H9 (cell line): Measurements from ENCODE around the gene ZFP92. TPM values are rescaled to one million over a fixed set of nuclear protein-coding genes. Genes with fewer than 3 reads are reported as not detected.

Experiments
- DNase-seq: peaks from one replicate; pipeline ENCODE4 v3.0.0-alpha.2; 2017
- H2AFZ ChIP-seq: one replicate; pipeline ENCODE4 v1.6.1; 2013; ENCODE audit warnings: mild to moderate bottlenecking, low read length, control low read depth, moderate library complexity
- H2AK5ac ChIP-seq: 2 replicates; pipeline ENCODE4 v1.6.1; 2013; ENCODE audit warnings: low read length, control low read depth, mixed read lengths; ENCODE audit not compliant: insufficient read length
- H2BK120ac ChIP-seq: one replicate; pipeline ENCODE4 v1.6.1; 2013; ENCODE audit warnings: low read depth, mild to moderate bottlenecking, low read length, control low read depth, inconsistent platforms; ENCODE audit not compliant: poor library complexity, severe bottlenecking
- H2BK12ac ChIP-seq: 2 replicates; pipeline ENCODE4 v1.6.1; 2013; ENCODE audit warnings: low read length, control low read depth, mixed read lengths, low read depth; ENCODE audit not compliant: insufficient read length
- H2BK15ac ChIP-seq: 2 replicates; pipeline ENCODE4 v1.6.1; 2013; ENCODE audit warnings: low read depth, low read length, control low read depth
- H2BK20ac ChIP-seq: one replicate; pipeline ENCODE4 v1.6.1; 2013; ENCODE audit warnings: low read depth, mild to moderate bottlenecking, low read length, control low read depth, inconsistent platforms; ENCODE audit not compliant: poor library complexity, severe bottlenecking
- H2BK5ac ChIP-seq: 2 replicates; pipeline ENCODE4 v1.6.1; 2013; ENCODE audit warnings: low read length, control low read depth, mixed read lengths; ENCODE audit not compliant: insufficient read length
- H3K14ac ChIP-seq: 2 replicates; pipeline ENCODE4 v1.6.1; 2013; ENCODE audit warnings: low read length, control low read depth; ENCODE audit not compliant: insufficient read depth
- H3K18ac ChIP-seq: 2 replicates; pipeline ENCODE4 v1.6.1; 2013; ENCODE audit warnings: low read depth, mild to moderate bottlenecking, mixed read lengths, low read length, control low read depth; ENCODE audit not compliant: insufficient read length
- H3K23ac ChIP-seq: 2 replicates; pipeline ENCODE4 v1.6.1; 2013; ENCODE audit warnings: low read length, control low read depth, mixed read lengths, low read depth; ENCODE audit not compliant: insufficient read length
- H3K23me2 ChIP-seq: 2 replicates; pipeline ENCODE4 v1.6.1; 2013; ENCODE audit warnings: low read depth, mild to moderate bottlenecking, mixed read lengths, low read length, control low read depth; ENCODE audit not compliant: insufficient read length, poor library complexity, severe bottlenecking
- H3K27ac ChIP-seq: 2 replicates; pipeline ENCODE4 v1.5.1; 2013; ENCODE audit warnings: low read length, control low read depth, mixed read lengths, low read depth; ENCODE audit not compliant: insufficient read length
- H3K27me3 ChIP-seq: 2 replicates; pipeline ENCODE4 v1.6.1; 2013; ENCODE audit warnings: low read length, control low read depth, inconsistent platforms; ENCODE audit not compliant: insufficient read depth
- H3K4ac ChIP-seq: 2 replicates; pipeline ENCODE4 v1.6.1; 2013; ENCODE audit warnings: low read depth, mild to moderate bottlenecking, control low read depth, inconsistent platforms, low read length, moderate library complexity
- H3K4me1 ChIP-seq: 2 replicates; pipeline ENCODE4 v1.6.1; 2013; ENCODE audit warnings: low read length, control low read depth, inconsistent platforms; ENCODE audit not compliant: insufficient read depth
- H3K4me2 ChIP-seq: 2 replicates; pipeline ENCODE4 v1.6.1; 2013; ENCODE audit warnings: low read length, control low read depth, mixed read lengths; ENCODE audit not compliant: insufficient read length, insufficient read depth
- H3K56ac ChIP-seq: 2 replicates; pipeline ENCODE4 v1.6.1; 2013; ENCODE audit warnings: low read depth, mild to moderate bottlenecking, mixed read lengths, low read length, control low read depth; ENCODE audit not compliant: insufficient read length
- H3K79me1 ChIP-seq: 2 replicates; pipeline ENCODE4 v1.6.1; 2013; ENCODE audit warnings: low read depth, mild to moderate bottlenecking, moderate library complexity, low read length, control low read depth, inconsistent platforms; ENCODE audit not compliant: insufficient read depth, poor library complexity, severe bottlenecking
- H3K79me2 ChIP-seq: 2 replicates; pipeline ENCODE4 v1.6.1; 2013; ENCODE audit warnings: low read length, control low read depth, inconsistent platforms; ENCODE audit not compliant: insufficient read depth
- H3K9ac ChIP-seq: 2 replicates; pipeline ENCODE4 v1.6.1; 2013; ENCODE audit warnings: low read length, control low read depth, mixed read lengths; ENCODE audit not compliant: insufficient read length; ENCODE audit errors: extremely low read depth
- H3K9me3 ChIP-seq: one replicate; pipeline ENCODE4 v1.6.1; 2013; ENCODE audit warnings: low read depth, low read length, inconsistent platforms; ENCODE audit not compliant: control insufficient read depth
- H3T11ph ChIP-seq: one replicate; pipeline ENCODE4 v1.6.1; 2013; ENCODE audit warnings: mild to moderate bottlenecking, low read length, control low read depth, inconsistent platforms
- H4K20me1 ChIP-seq: one replicate; pipeline ENCODE4 v1.6.1; 2013; ENCODE audit not compliant: control insufficient read depth, insufficient read length, insufficient read depth
- H4K5ac ChIP-seq: 2 replicates; pipeline ENCODE4 v1.6.1; 2013; ENCODE audit warnings: low read depth, mild to moderate bottlenecking, mixed read lengths, low read length, control low read depth; ENCODE audit not compliant: insufficient read length
- H4K8ac ChIP-seq: replicated peaks from 2 replicates; pipeline ENCODE4 v1.6.1; 2013; ENCODE audit warnings: low read length, control low read depth, mixed read lengths, low read depth; ENCODE audit not compliant: insufficient read length
- H4K91ac ChIP-seq: 2 replicates; pipeline ENCODE4 v1.6.1; 2013; ENCODE audit warnings: low read depth, mild to moderate bottlenecking, moderate library complexity, mixed read lengths, low read length, control low read depth; ENCODE audit not compliant: insufficient read length
- H3K27ac Mint-ChIP-seq, 3 experiments: 2 replicates in 2 of 3; 3 replicates in 1 of 3; pipeline ENCODE4 v1.8.0; 2020 to 2021; ENCODE audit warnings: mixed read lengths in 3 of 3, mild to moderate bottlenecking in 1 of 3, moderate library complexity in 1 of 3
- H3K27me3 Mint-ChIP-seq: 2 replicates; pipeline ENCODE4 v1.8.0; 2021; ENCODE audit warnings: low read depth, mild to moderate bottlenecking, moderate library complexity, mixed read lengths
- H3K36me3 Mint-ChIP-seq, 3 experiments: 2 replicates in 2 of 3; 3 replicates in 1 of 3; pipeline ENCODE4 v1.8.0; 2020 to 2021; ENCODE audit warnings: low read depth in 3 of 3, mixed read lengths in 3 of 3; ENCODE audit not compliant: insufficient read depth in 1 of 3
- H3K4me1 Mint-ChIP-seq, 2 experiments: 2 replicates each; pipeline ENCODE4 v1.8.0; 2020; ENCODE audit warnings: mixed read lengths in 2 of 2
- H3K4me3 Mint-ChIP-seq, 2 experiments: 2 replicates in 1 of 2; 3 replicates in 1 of 2; pipeline ENCODE4 v1.8.0; 2020 to 2021; ENCODE audit warnings: mild to moderate bottlenecking in 2 of 2, mixed read lengths in 2 of 2, moderate library complexity in 1 of 2
- H3K9me3 Mint-ChIP-seq, 2 experiments: 2 replicates in 1 of 2; 3 replicates in 1 of 2; pipeline ENCODE4 v1.8.0; 2020; ENCODE audit warnings: mild to moderate bottlenecking in 2 of 2, mixed read lengths in 2 of 2, moderate library complexity in 1 of 2
- WGBS: extraction: QIAGEN DNeasy Blood & Tissue Kit; methylation state at CpG from one replicate; pipeline ENCODE4 v1.1.7; 2013; ENCODE audit warnings: missing lambda C conversion rate, low lambda C conversion rate, mixed read lengths; ENCODE audit not compliant: insufficient read length; ENCODE audit errors: extremely low coverage; 5-methylcytosine and 5-hydroxymethylcytosine counted together
- total RNA-seq: library from RNA; stranded (reverse); gene quantifications from 2 replicates; pipeline ENCODE4 v1.2.1, GENCODE V29; 2021
- TF ChIP-seq, protein P1 (sequence below): fragments of 200-600 bp; sonication (generic); conservative IDR thresholded peaks from 3 replicates; pipeline ENCODE4 v1.8.0; 2021; ENCODE audit warnings: antibody characterized with exemption, mild to moderate bottlenecking

The ZFP92 gene
- total RNA-seq, 1 experiment from 2014 or later: 0.68 TPM

DNA sequence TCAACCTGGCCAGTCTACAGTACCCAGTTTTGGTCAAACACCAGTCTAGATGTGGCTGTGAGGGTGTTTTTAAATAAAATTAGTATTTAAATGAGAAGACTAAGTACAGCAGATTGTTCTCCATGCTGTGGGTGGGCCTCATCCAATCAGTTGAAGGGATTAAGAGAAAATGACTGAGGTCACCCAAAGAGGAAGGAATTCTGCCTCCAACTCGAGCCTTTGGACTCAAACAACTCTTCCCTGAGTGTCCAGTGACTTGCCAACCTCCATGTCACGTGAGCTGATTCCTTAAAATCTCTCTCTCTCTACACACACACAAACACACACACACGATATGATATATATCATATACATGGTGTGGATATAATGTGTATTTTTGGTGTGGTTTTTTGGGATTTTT is 24.6 kb downstream of the ZFP92 start:
- H3K27ac ChIP-seq: no peak overlapping the region
- H3K14ac ChIP-seq: no peak overlapping the region
- H3K9me3 Mint-ChIP-seq: peaks cover 68 to 87% of the 10 kb centered on the region in 2 experiments
- H4K91ac ChIP-seq: no peak overlapping the region
- H4K5ac ChIP-seq: no peak overlapping the region
- H2BK5ac ChIP-seq: no peak overlapping the region
- TF ChIP-seq, protein P1, sequence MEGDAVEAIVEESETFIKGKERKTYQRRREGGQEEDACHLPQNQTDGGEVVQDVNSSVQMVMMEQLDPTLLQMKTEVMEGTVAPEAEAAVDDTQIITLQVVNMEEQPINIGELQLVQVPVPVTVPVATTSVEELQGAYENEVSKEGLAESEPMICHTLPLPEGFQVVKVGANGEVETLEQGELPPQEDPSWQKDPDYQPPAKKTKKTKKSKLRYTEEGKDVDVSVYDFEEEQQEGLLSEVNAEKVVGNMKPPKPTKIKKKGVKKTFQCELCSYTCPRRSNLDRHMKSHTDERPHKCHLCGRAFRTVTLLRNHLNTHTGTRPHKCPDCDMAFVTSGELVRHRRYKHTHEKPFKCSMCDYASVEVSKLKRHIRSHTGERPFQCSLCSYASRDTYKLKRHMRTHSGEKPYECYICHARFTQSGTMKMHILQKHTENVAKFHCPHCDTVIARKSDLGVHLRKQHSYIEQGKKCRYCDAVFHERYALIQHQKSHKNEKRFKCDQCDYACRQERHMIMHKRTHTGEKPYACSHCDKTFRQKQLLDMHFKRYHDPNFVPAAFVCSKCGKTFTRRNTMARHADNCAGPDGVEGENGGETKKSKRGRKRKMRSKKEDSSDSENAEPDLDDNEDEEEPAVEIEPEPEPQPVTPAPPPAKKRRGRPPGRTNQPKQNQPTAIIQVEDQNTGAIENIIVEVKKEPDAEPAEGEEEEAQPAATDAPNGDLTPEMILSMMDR: no peak
- no peak overlapping the region for H3K9ac ChIP-seq
- H3K27ac Mint-ChIP-seq: no peak overlapping the region
- no peaks in the 10 kb centered on the region for H3K23me2 ChIP-seq
- no peak for DNase-seq
- no peak overlapping the region for H3K23ac ChIP-seq
- no peak overlapping the region for H3T11ph ChIP-seq
- peaks cover 0 to 3% (median 0%) of the 10 kb centered on the region in 3 experiments; a peak in 3 of 7 replicates for H3K36me3 Mint-ChIP-seq
- no peak overlapping the region for H3K56ac ChIP-seq
- H3K4me2 ChIP-seq: no peak overlapping the region
- H3K27me3 ChIP-seq: peaks cover 2% of the 10 kb centered on the region; the same call in 1 of the 2 replicates
- no peak overlapping the region for H3K4ac ChIP-seq
- no peak overlapping the region for H2BK120ac ChIP-seq
- no peak overlapping the region for H4K8ac ChIP-seq
- no peak overlapping the region for H2AFZ ChIP-seq
- WGBS: no CpG with 5 or more reads among the region's 3 CpGs
- H3K79me1 ChIP-seq: no peaks in the 10 kb centered on the region
- H3K4me3 Mint-ChIP-seq: no peak overlapping the region
- no peak overlapping the region for H2BK20ac ChIP-seq
- H3K18ac ChIP-seq: no peak overlapping the region
- peaks cover 54% of the 10 kb centered on the region for H3K9me3 ChIP-seq
- H3K4me1 ChIP-seq: no peaks in the 10 kb centered on the region
- H2BK12ac ChIP-seq: no peak overlapping the region
- no peak overlapping the region for H2AK5ac ChIP-seq
- H3K79me2 ChIP-seq: no peaks in the 10 kb centered on the region
- peaks cover 10% of the 10 kb centered on the region for H3K27me3 Mint-ChIP-seq
- no peaks in the 10 kb centered on the region for H3K4me1 Mint-ChIP-seq
- H2BK15ac ChIP-seq: no peak overlapping the region
- no peaks in the 10 kb centered on the region for H4K20me1 ChIP-seq
